Measurements from ENCODE around the gene CNGA4.
"Not testable (repeated sequence)": the region's sequence is repeated elsewhere in the genome, so short reads cannot be mapped to it uniquely, and the experiment has no call there.

Gene CNGA4

GRCh38 chr11:6225896-6226295, 13.0 kb upstream of the CNGA4 start:
- no peak for DNase-seq

- no peak for DNase-seq
These were observed 10.4 kb upstream of the CNGA4 start for GRCh38 chr11:6228520-6228919.

GRCh38 chr11:6229911-6230310, 9.0 kb upstream of the CNGA4 start:
- DNase-seq: no peak

GRCh38 chr11:6232899-6233298, 6.0 kb upstream of the CNGA4 start:
- DNase-seq: no peak

GRCh38 chr11:6233984-6234386, 4.9 kb upstream of the CNGA4 start:
- peak; percentile 54 for DNase-seq

GRCh38 chr11:6234387-6235107, 4.3 kb upstream of the CNGA4 start, which contains the start of gene FHIP1B:
FHIP1B (minus strand) TSS chr11:6234636; CDS start chr11:6224516, 10,120 bp downstream.
- peak; percentile 99 for DNase-seq

- DNase-seq: no peak
These were observed 1.6 kb upstream of the CNGA4 start for GRCh38 chr11:6237266-6237665.

GRCh38 chr11:6237761-6238302, 1.1 kb upstream of the CNGA4 start:
- DNase-seq: no peak

GRCh38 chr11:6240139-6240538, 1.2 kb downstream of the CNGA4 start:
- DNase-seq: no peak

- no peak for DNase-seq
These were observed 1.9 kb downstream of the CNGA4 start for GRCh38 chr11:6240781-6241180.

GRCh38 chr11:6241316-6241715, 2.4 kb downstream of the CNGA4 start:
- DNase-seq: no peak

GRCh38 chr11:6245536-6245935, 6.6 kb downstream of the CNGA4 start:
- no peak for DNase-seq

GRCh38 chr11:6248248-6248647, 9.4 kb downstream of the CNGA4 start:
- no peak for DNase-seq

GRCh38 chr11:6248897-6249296, 10.0 kb downstream of the CNGA4 start:
- DNase-seq: not testable (repeated sequence)

- no peak for DNase-seq
These were observed 11.1 kb downstream of the CNGA4 start for GRCh38 chr11:6249770-6250555.

- peak; percentile 69 for DNase-seq
These were observed 12.3 kb downstream of the CNGA4 start for GRCh38 chr11:6251120-6251733.

GRCh38 chr11:6251990-6252473, 13.1 kb downstream of the CNGA4 start:
- DNase-seq: no peak

- no peak for DNase-seq
These were observed 14.3 kb downstream of the CNGA4 start for GRCh38 chr11:6253197-6253596.

GRCh38 chr11:6258141-6258540, 19.3 kb downstream of the CNGA4 start:
- no peak for DNase-seq

- DNase-seq: peak; percentile 54
These were observed 19.7 kb downstream of the CNGA4 start for GRCh38 chr11:6258571-6259081.

- no peak for DNase-seq
These were observed 21.4 kb downstream of the CNGA4 start for GRCh38 chr11:6260207-6260726.

- DNase-seq: no peak
These were observed 24.8 kb downstream of the CNGA4 start for GRCh38 chr11:6263662-6264061.

- no peak for DNase-seq
These were observed 29.9 kb downstream of the CNGA4 start for GRCh38 chr11:6268820-6269219.

All from NCI-H748 treated with DMSO at 0.1 percent for 48 hours (cell line).